Hematopoietic multipotent progenitor cell (in vitro differentiated cells): ENCODE results near the gene ZNF549. TPM values are rescaled to one million over a fixed set of nuclear protein-coding genes. Genes with fewer than 3 reads are reported as not detected.
"Not testable (repeated sequence)": the region's sequence is repeated elsewhere in the genome, so short reads cannot be mapped to it uniquely, and the experiment has no call there.

Source experiments
- DNase-seq, 3 donors: peaks; one replicate each; pipeline ENCODE4 v3.0.0-alpha.2; 2011 to 2015; ENCODE audit warnings: low read depth in 2 of 3, low spot score in 2 of 3
- total RNA-seq: library from RNA; depleted of rRNA; stranded (reverse); fragments of >200 nt; gene quantifications from one replicate; pipeline ENCODE4 v1.2.3, GENCODE V29; 2012

ZNF549 gene
- total RNA-seq = 5.4 TPM

DNA sequence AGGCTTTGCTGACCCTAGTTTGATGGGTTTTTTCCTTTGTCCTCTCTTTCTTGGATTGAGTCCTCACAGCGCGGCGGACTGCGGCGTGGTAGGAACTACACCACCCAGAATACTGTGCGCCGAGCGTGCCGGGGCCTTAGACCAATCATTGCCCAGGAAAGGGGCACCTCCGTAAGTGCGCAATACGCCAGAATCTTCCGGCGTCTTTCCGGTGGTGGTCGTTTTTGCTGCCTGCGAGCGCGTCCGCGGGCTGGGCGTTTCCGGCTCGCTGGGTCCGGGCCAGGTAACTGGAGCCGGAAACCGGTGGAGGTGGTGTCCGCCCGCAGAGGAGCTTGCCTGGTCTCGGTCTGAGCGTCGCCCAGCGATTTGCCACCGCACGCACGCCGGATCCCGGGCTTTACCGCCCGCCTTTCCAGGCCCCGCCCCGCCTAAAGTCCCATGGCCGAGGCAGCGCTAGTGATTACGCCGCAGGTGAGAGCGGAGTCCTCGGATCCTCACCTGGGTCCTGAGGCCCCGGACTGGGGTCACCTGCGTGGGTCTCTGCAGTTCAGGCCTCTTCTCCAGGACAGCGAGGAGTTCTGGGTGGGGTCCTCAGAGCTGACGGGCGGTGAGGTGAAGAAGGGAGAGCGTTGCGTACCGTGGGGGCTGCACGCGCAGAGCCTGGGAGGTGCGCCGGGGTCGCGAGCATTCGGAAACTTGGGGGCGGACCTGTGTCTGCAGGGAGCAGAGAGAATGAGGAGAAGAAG is at the start of gene ZNF549:
Gene ZNF549 (plus strand): TSS at position 221 of the 746 bp plus-strand sequence. CDS start 218 bp downstream, at position 439.
- peak; percentile 65 to 94 (median 93) for DNase-seq

DNA sequence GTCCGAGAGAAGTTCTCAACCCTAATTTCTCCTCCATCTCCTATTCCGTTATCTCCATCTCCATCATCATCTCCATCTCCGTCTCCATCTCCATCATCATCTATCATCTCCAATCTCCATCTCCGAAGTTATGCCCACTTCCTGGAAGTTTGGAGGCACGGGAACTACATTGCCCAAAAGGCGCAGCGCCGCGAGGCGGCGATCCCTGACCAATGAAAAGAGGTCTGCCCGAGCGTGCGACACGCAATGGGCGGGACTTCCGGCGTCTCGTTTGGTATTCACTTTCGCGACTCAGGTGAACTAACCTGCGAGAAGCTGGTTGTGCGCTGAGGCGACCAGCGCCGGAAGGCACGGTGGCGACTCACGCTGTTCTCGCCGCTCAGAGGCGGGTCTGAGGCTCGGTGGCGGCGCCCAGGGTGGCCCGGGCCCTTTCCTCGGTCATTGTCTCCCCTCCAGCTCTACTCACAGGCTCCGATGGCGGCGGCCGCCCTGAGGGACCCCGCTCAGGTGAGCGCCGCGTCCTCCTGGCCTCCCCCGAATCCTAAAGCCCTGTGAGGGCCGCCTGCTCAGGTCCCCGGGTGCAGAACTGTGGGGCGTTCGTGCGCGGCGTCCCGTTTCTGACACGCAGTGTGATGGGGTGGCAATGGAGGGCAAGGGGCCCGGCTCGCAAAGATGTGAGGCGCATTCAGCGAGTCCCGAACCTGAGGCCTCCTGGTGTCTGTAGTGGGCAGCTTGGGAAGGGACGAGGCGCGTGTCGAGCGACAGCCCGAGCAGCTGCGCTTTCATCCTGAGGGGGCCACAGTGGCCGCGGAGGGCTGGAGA is 39.5 kb upstream of the ZNF549 start, which contains the start of gene ZNF419:
Gene ZNF419 (plus strand): TSS at position 274 of the 822 bp plus-strand sequence. CDS start 201 bp downstream, at position 475.
- peak; percentile 79 to 89 (median 89) for DNase-seq

DNA sequence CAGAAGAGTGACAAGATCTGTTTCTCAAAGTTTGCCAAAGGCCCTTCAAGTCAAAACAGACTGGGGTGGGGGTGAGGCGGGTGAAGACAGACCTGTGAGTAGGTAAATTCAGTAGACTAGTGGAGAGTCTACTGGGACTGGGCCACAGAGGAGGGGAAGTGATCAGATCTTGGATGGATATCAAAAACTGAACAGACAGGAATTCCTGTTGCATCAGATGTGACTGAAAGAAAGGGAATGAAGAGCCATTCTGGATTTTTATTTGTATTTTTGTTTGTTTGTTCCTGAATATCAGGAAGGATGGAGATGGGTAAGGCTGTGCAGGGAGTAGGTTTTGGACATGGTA is 38.9 kb upstream of the ZNF549 start:
- DNase-seq = not testable (repeated sequence)

DNA sequence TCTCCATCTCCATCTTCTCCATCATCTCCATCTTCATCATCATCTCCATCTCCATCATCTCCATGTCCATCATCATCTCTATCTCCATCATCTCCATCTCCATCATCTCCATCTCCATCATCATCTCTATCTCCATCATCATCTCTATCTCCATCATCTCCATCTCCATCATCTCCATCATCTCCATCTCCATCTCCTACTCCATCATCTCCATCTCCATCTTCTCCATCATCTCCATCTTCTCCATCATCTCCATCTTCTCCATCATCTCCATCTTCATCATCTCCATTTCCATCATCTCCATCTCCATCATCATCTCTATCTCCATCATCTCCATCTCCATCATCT is 27.9 kb upstream of the ZNF549 start:
- not testable (repeated sequence) for DNase-seq

DNA sequence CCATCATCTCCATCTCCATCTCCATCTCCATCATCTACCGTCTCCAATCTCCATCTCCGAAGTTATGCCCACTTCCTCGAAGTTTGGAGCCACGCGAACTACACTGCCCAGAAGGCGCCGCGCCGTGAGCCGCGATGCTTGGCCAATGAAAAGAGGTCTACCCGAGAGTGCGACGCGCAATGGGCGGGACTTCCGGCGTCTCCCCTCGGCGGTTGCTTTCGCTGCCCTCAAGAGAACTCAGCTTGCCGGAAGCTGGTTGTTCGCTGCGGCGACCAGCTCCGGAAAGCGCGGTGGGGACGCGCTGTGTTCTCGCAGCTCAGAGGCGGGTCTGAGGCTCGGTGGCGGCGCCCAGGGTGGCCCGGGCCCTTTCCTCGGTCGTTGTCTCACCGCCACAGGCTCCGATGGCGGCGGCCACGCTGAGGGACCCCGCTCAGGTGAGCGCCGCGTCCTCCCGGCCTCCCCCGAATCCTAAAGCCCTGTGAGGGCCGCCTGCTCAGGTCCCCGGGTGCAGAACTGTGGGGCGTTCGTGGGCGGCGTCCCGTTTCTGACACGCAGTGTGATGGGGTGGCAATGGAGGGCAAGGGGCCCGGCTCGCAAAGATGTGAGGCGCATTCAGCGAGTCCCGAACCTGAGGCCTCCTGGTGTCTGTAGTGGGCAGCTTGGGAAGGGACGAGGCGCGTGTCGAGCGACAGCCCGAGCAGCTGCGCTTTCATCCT is 27.3 kb upstream of the ZNF549 start, which contains the start of gene ZNF773:
Gene ZNF773 (plus strand): TSS at position 259 of the 716 bp plus-strand sequence. CDS start 143 bp downstream, at position 402.
- peak; percentile 86 to 99 (median 98) for DNase-seq

DNA sequence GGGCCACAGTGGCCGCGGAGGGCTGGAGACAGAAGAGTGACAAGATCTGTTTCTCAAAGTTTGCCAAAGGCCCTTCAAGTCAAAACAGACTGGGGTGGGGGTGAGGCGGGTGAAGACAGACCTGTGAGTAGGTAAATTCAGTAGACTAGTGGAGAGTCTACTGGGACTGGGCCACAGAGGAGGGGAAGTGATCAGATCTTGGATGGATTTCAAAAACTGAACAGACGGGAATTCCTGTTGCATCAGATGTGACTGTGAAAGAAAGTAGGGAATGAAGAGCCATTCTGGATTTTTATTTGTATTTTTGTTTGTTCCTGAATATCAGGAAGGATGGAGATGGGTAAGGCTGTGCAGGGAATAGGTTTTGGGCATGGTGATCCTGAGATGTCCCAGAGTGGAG is 26.8 kb upstream of the ZNF549 start:
- not testable (repeated sequence) for DNase-seq

DNA sequence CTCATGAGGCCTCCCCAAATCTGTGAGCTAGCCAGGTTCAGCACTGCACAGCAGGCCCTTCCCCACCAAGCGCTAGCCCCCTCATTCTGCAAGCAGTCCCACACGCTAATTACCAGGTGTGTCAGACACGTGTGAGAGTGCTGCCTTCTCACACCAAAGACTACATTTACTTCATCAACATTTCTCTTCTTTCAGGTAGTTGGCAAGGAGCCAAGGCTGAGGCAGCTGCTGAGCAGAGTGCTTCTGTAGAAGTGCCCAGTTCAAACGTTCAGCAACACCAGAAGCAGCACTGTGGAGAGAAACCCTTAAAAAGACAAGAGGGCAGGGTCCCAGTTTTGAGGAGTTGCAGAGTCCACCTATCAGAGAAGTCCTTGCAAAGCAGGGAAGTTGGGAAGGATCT is 21.0 kb upstream of the ZNF549 start:
- DNase-seq = no peak

DNA sequence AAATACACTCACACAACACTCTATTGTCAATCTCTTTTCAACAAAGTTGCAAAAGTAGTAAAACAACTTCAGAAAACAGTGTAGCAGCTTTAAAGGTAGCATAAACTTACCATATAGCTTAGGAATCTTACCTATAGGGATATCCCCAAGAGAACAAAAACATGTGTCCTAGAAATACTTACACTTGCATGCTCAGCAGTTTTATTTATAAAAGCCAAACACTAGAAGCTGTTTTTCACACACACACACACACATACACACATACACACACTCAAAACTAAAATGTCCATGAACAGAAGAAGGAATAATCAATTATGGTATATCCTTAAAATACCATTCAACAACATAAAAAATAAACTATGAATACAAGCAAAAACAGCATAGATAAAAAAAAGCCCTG is 15.7 kb upstream of the ZNF549 start:
- no peak for DNase-seq

DNA sequence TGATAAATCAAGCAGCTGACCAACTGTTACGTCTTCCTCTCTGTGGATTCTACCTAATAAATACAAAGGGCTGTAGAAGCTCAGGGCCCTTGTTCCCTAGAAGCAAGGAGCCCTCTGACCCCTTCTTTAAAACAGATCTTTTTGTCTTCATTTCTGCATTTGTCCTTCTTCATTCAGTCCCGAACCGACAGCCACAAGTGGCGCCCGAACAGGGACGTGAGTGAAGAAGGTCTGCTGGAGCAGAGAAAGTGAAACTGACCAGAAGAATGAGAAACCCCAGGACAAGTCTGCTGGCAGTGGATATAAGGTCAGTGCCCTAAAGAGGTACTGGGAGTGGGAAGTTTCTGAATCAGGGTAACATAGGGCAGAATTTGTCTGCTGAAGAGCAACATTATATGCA is 14.3 kb upstream of the ZNF549 start:
- peak in 2 of 3 donors; percentile 14 to 49 for DNase-seq

DNA sequence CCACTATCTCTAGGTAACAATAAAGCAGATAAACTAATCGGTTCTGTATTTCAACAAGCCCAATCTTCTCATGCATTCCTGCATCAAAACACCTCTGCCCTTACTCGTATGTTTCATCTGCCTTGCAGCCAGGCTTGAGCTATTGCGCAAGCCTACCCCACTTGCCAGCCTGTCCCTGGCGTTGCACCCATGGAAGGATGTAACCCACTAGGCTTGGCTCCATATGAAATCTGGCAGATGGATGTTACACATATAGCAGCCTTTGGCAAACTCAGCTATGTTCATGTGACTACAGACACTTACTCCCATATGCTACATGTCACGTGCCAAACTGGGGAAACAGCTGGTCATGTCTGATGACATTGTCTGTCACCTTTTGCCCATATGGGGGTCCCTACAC is 11.9 kb upstream of the ZNF549 start:
- no peak for DNase-seq

DNA sequence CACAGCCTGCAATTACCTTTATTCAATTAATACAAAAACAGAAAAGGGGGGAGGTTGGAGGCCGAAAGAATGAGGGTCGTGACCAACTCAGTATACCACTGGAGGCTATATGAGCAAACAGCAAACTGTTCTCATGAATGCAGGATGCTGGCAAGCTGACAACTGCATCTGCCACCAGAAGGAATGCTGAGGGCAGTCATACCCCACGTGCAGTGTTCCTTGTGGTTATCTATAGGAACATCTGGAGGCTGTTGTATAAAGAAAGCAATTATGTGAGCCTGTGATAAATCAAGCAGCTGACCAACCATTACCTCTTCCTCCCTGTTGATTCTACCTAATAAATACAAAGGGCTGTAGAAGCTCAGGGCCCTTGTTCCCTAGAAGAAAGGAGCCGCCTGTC is 9.1 kb upstream of the ZNF549 start:
- DNase-seq = not testable (repeated sequence)

DNA sequence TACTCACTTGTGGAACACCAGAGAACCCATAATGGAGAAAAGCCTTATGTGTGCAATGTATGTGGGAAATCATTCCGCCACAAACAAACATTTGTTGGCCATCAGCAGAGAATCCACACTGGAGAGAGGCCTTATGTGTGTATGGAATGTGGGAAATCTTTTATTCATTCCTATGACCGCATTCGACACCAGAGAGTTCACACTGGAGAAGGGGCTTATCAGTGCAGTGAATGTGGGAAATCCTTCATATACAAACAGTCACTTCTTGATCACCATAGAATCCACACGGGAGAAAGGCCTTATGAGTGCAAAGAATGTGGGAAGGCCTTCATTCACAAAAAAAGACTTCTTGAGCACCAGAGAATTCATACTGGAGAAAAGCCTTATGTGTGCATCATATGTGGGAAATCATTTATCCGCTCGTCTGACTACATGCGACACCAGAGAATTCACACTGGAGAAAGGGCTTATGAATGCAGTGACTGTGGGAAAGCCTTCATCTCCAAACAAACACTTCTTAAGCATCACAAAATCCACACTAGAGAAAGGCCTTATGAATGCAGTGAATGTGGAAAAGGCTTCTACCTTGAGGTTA is 10.9 kb downstream of the ZNF549 start:
- peak in 1 of 3 donors; percentile 16 for DNase-seq

DNA sequence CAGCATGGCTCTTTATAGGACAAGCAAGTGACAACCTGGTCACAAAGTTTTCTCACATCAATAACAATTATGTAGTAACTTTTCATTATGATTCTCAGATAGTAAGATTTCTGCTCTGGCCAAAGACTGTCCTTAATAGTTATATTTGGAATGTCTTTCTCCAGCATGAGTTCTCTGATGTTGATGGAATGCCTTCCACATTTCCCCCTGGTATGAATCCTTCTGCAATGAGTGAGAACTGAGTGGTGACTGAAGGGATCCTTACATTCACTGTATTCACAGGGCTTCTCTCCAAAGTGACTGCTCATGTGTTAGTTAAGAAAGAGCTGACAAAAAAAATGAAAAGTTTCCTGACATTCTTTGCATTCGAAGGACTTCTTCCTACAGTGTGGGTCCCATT is 19.4 kb downstream of the ZNF549 start:
- DNase-seq = no peak

DNA sequence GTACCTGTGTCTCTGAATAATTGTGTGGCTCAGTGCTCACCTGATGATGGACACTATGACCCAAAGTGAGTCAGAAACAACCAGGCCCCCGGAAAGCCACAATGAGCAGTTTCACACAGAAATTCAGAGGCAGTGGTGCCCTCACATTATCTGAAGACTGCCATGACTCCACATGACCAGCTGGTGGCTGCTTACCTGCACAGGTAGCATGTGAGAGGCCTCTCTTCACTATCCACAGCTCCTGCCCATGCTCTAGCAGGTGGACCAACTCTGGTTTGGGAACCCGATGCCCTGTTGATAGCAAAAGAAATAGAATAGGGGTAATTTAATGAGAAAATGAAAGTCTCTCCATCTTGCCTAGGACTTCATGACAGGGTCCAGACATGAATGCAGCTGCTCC is 25.3 kb downstream of the ZNF549 start:
- DNase-seq = no peak

DNA sequence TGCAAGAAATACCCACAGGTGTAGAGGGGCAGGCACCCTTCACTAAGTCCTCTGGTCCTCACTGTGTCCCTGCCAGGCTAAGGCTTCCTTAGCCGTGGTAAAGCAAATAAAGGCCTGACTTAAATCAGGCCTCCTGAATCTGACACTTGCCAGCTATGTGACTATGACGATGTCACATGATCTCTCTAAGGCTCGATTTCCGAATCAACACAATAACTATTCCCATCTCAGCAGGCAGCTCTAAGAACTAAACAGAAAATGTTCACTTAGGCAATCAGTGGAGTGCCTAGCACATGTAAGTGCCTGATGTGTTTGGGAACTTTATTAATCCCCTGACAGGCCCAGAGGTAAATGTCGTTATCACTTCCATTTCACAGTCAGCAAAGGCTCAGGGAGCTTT is 30.5 kb downstream of the ZNF549 start:
- DNase-seq = no peak

DNA sequence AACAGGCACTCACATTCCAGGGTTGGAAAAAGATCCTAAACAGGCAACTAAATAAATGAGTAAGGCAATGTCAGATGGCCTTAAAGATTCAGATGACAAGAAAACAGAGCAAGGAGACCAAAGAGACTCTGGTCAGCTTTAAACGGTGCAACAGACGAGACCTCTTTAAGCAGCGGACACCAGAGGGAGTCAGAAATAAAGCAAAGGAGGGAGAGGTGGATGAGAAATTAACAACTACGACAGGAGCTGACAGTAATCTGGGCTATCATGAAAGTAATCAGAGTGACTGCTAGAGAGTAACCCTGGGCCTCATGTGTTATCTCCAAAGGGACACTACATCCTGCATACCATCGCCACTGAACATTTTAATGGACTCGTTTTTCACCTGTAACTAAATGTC is 31.4 kb downstream of the ZNF549 start:
- DNase-seq = peak in 1 of 3 donors; percentile 14

DNA sequence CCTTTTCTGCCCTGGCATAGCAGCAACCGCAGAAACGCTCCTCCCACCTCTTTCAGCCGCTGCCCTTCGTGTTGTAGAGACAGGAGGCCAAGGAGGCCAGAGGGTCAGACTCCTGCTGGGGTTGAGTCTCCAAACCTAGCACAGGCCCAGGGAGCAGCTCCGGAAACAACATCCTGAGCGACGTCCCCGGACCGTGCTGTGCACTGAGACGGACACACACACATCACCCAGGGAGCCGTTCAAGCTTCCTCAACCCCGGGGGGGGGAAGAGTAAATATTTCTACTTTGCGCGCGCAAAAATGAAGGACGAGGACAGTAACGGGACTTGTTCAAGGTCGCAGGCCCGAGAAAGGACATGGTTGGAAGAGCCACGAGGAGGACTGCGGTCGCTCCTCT is 31.9 kb downstream of the ZNF549 start:
- peak in 2 of 3 donors; percentile 15 to 26 for DNase-seq

DNA sequence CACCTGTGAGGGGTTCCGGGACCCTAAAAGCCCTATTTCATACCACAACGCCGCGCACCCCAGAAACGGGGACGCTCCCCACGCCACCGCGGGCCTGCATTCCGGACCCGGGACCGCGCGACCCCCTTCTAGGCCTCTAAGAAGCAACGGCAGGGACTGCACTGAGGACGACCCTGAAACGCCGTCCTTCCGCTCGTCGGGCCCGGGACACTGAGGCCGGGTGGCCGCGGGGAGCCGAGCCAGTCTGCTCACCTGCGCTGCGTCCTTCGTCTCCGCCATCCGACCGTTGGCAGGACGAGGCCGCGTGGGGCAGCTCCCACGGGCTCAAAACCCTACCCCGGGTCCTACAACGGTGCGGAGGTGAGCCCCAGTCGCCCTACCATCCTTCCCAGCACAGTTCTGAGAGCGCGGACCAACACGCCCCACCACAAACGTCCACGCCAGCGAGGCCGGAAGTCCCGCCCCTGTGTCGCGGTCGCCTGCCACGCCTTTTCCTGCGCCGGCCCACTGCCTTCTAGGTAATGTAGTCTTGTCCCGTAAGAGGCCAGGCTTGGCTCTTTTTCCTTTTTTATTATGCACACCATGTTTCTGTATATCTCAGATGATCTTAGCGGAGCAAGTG is 32.4 kb downstream of the ZNF549 start, which contains the start of gene ZNF550:
Gene ZNF550 (minus strand): TSS at position 460 of the 622 bp plus-strand sequence. CDS start 181 bp downstream, at position 279.
- peak; percentile 60 to 90 (median 85) for DNase-seq

DNA sequence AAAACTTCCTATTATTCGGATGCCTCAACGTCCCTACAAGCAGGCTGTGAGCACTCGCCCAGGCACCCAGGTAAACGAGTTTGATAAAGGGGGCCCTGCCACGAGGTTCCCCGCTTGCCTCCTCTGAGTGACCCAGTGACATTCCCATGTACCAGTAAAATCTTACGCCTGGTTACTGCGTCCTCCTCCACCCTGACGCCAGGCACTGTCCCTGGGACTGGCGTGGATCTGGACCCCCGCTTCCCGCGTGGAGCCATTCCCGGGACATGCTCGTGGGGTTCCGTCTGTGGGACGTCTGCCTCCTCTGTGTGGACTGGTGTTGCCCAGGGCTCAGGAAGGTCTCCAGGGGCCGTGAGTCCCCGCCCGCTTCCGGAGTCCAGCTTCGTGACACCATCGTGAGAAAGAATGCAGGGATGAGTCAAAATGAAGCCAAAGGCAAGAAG is 32.9 kb downstream of the ZNF549 start:
- no peak for DNase-seq

DNA sequence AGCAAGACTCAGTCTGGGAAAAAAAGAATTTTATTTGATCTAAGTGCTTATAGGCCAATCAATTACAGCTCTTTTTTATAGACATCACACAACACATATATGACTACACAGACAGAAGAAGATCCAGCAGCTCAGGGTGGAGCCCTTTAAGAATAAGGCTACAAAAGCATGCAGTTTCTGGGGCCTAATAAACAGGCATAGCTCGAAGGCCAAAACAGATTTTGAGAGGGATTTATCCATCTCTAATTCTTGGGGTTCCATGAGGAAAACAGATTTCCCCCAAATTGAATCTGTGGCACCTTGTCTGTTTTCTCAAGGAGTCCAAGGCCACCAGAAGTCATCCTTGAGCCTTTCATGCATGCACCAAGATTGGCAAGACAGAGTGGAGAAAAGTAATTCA is 36.4 kb downstream of the ZNF549 start:
- no peak for DNase-seq
